Stomach (tissue), 9 donors: ENCODE measurements around the gene PDSS2. TPM values are rescaled to one million over a fixed set of nuclear protein-coding genes. Genes with fewer than 3 reads are reported as not detected.

Source experiments
- DNase-seq, 2 donors: peaks; one replicate each; pipeline versions ENCODE4 v3.0.0 to v3.0.0-alpha.2; 2013 to 2019
- H3K27ac ChIP-seq, 5 donors: fragments of 200-600 bp in 4 of 5; sonication (generic) in 4 of 5; one replicate each; pipeline ENCODE4 v1.5.1; 2013 to 2019; ENCODE audit warnings: mild to moderate bottlenecking in 1 of 5, moderate library complexity in 1 of 5
- H3K27me3 ChIP-seq, 3 donors: fragments of 200-600 bp; sonication (generic); one replicate each; pipeline ENCODE4 v1.5.1; 2017 to 2019; ENCODE audit warnings: mixed run types in 1 of 3
- H3K36me3 ChIP-seq, 4 donors: fragments of 200-600 bp; sonication (generic); 1 replicate in 3 of 4; 2 replicates in 1 of 4; pipeline ENCODE4 v1.5.1; 2016 to 2019
- H3K4me1 ChIP-seq, 4 donors: fragments of 200-600 bp; sonication (generic); one replicate each; pipeline ENCODE4 v1.5.1; 2016 to 2019
- H3K4me3 ChIP-seq, 4 donors: fragments of 200-600 bp; sonication (generic) in 3 of 4; one replicate each; pipeline ENCODE4 v1.5.1; 2016 to 2019; ENCODE audit warnings: mild to moderate bottlenecking in 1 of 4
- H3K9me3 ChIP-seq, 4 donors: fragments of 200-600 bp; sonication (generic); one replicate each; pipeline ENCODE4 v1.5.1; 2016 to 2019
- EP300 ChIP-seq: sonication (generic); formaldehyde crosslinking; IDR thresholded peaks from one replicate; pipeline ENCODE4 v1.6.1; 2017; ENCODE audit warnings: antibody characterized with exemption
- POLR2A ChIP-seq, 4 donors: fragments of 450-650 bp; IDR thresholded peaks; one replicate each; pipeline ENCODE4 v1.6.1; 2016; ENCODE audit warnings: antibody characterized with exemption in 4 of 4, control low read depth in 2 of 4, mild to moderate bottlenecking in 1 of 4, moderate library complexity in 1 of 4
- POLR2AphosphoS5 ChIP-seq, 3 donors: sonication (generic); formaldehyde crosslinking; IDR thresholded peaks; one replicate each; pipeline ENCODE4 v1.6.1; 2016; ENCODE audit warnings: antibody characterized with exemption in 3 of 3
- WGBS, 5 donors: extraction: QIAGEN DNeasy Blood & Tissue Kit in 3 of 5; methylation state at CpG; one replicate each; pipeline versions ENCODE4 v1.1.5 to v1.1.7; 2013 to 2018; 5-methylcytosine and 5-hydroxymethylcytosine counted together
- intact Hi-C: fragments of 100-400 bp; cut with DNase I; formaldehyde crosslinking; loops from one replicate; pipeline ENCODE4 v1.15.1; 2023; ENCODE audit warnings: low total_unique reads
- polyA plus RNA-seq, 3 donors: library from polyadenylated mRNA; stranded (reverse); fragments of 200-250 nt; gene quantifications; one replicate each; pipeline ENCODE4 v1.2.3, GENCODE V29; 2013
- total RNA-seq, 5 donors: library from RNA; depleted of rRNA; stranded (reverse); fragments of >200 nt; gene quantifications; one replicate each; pipeline versions ENCODE4 v1.1.0 to v1.2.3, GENCODE V29; 2014 to 2016
- TF ChIP-seq, protein P1 (sequence below), 7 experiments: fragments of 450-650 bp in 4 of 7; fragments of 200-600 bp in 3 of 7; sonication (generic) in 3 of 7; IDR thresholded peaks; one replicate each; pipeline ENCODE4 v1.5.1; 2016 to 2019; ENCODE audit warnings: antibody characterized with exemption in 7 of 7, control low read depth in 2 of 7, mild to moderate bottlenecking in 1 of 7
- donor health status: healthy with polysubstance abuse.
- donor health status: Bipolar disorder and iron deficiency.
- donor health status: healthy.

Gene PDSS2
- total and polyA plus RNA-seq, 8 donors, result 4.5 to 26.1 (median 9.8) TPM; not detected in 1

DNA sequence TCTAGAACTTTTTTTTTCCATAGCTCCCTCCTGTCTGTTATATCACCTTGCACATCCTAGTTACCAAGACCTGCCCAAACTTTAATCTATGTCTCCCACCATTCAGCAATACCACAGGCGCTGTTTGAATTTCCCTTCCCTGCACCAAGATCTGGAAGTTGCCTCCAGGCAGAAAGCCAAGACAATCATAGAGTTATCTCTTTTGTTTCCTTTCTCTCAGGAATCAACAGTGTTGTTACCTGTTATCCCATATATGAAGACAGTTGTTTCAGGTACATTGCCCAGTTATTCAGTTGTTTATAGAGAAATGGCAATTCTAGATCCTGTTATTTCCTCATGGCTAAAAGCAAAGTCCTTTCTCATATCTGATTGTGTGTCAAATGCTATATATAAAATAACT lies 63.2 kb downstream of the PDSS2 start:
- intact Hi-C loops, result no loop called here
- H3K27ac ChIP-seq, result no peak overlapping the region
- TF ChIP-seq, protein P1, sequence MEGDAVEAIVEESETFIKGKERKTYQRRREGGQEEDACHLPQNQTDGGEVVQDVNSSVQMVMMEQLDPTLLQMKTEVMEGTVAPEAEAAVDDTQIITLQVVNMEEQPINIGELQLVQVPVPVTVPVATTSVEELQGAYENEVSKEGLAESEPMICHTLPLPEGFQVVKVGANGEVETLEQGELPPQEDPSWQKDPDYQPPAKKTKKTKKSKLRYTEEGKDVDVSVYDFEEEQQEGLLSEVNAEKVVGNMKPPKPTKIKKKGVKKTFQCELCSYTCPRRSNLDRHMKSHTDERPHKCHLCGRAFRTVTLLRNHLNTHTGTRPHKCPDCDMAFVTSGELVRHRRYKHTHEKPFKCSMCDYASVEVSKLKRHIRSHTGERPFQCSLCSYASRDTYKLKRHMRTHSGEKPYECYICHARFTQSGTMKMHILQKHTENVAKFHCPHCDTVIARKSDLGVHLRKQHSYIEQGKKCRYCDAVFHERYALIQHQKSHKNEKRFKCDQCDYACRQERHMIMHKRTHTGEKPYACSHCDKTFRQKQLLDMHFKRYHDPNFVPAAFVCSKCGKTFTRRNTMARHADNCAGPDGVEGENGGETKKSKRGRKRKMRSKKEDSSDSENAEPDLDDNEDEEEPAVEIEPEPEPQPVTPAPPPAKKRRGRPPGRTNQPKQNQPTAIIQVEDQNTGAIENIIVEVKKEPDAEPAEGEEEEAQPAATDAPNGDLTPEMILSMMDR (IDR thresholded peaks at IDR 0.05), result no peak
- no peak for TF ChIP-seq POLR2AphosphoS5 (IDR thresholded peaks at IDR 0.05)
- TF ChIP-seq POLR2A (IDR thresholded peaks at IDR 0.05), result no peak
- TF ChIP-seq EP300, result no peak
- peaks cover 0 to 10% (median 3%) of the 10 kb centered on the region in 4 donors for H3K9me3 ChIP-seq
- DNase-seq, result no peak
- 38 to 68% (median 59%) methylated on average over 1 of the region's 1 CpG for WGBS, 5 donors
- no peak overlapping the region for H3K4me3 ChIP-seq
- peaks cover 0 to 7% (median 0%) of the 10 kb centered on the region in 4 donors for H3K36me3 ChIP-seq
- H3K27me3 ChIP-seq, result no peaks in the 10 kb centered on the region
- peaks cover 0 to 7% (median 2%) of the 10 kb centered on the region in 4 donors for H3K4me1 ChIP-seq

DNA sequence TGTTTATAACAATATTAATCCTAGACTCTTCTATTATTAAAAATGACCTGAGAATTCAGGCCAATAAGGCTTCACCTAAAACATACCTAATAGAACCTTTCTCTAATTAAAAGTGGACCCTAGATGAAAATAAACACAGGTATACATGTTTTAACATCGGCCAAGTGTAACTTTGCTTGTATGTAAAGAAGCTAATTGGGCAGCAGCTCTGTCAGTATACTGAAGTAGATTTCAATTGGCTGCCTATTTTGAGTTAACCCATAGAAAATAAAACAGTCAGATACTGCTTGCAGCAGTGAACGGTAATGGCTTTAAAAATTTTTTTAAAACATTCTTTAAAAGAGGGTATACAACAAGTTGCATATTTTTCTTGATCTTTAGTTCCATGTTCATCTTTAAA lies 67.3 kb downstream of the PDSS2 start:
- no peak overlapping the region for H3K27ac ChIP-seq
- WGBS, 5 donors, result 74 to 94% (median 85%) methylated on average over 2 of the region's 2 CpGs
- intact Hi-C loops, result no loop called here

DNA sequence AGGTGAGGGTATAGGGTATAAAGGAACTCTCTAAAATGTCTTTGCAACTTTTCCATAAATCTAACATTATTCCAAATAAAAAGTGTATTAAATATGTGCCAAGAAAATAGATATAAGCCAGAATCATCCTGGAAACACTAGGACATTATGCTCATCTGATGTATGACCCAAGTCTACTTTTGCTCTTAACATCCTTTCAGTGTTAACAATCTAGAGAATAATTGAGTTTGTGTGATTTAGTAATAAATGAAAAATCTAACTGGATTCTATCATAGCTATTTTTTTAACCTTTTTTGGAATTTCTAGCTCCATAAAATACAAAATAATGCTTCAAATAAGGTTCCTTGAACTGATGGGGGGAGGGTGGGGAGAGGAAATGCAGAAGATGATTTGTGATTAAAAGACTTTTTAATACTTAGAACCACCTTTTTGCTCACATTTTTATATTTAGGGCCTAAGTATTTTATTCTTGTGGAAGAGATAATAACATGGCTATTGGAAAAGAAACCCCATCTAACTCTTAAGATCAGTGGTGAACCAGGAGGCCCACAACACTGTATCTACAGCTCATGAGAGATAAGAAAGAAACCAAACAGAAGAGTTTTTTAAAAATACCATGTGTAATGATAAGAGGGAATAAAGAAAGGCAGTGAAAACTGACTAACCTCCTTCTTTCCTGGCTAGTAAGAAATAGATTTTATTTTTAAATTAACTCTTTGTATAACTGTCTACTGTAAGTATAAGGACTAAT lies 68.5 kb downstream of the PDSS2 start:
- TF ChIP-seq POLR2A (IDR thresholded peaks at IDR 0.05) (no peak), EP300 (no peak), POLR2AphosphoS5 (IDR thresholded peaks at IDR 0.05) (no peak)
- TF ChIP-seq, protein P1 (IDR thresholded peaks at IDR 0.05), result no peak
- no peak overlapping the region for H3K27ac ChIP-seq
- intact Hi-C loops, result no loop called here
- peaks cover 0 to 9% (median 2%) of the 10 kb centered on the region in 4 donors for H3K4me1 ChIP-seq
- H3K27me3 ChIP-seq, result no peaks in the 10 kb centered on the region
- H3K9me3 ChIP-seq, result peaks cover 0 to 10% (median 3%) of the 10 kb centered on the region in 4 donors
- no peak overlapping the region for H3K4me3 ChIP-seq
- no peak for DNase-seq
- H3K36me3 ChIP-seq, result no peaks in the 10 kb centered on the region

More for the DNA sequence above, 67.3 kb downstream of the PDSS2 start:
- Histone ChIP-seq H3K27me3 (no peaks in the 10 kb centered on the region), H3K4me1 (peaks cover 0 to 12% (median 2%) of the 10 kb centered on the region in 4 donors), H3K36me3 (no peaks in the 10 kb centered on the region), H3K9me3 (peaks cover 0 to 10% (median 3%) of the 10 kb centered on the region in 4 donors), H3K4me3 (no peak overlapping the region)
- no peak for DNase-seq
- no peak for TF ChIP-seq POLR2A (IDR thresholded peaks at IDR 0.05)
- TF ChIP-seq EP300, result no peak
- TF ChIP-seq POLR2AphosphoS5 (IDR thresholded peaks at IDR 0.05), result no peak
- TF ChIP-seq, protein P1 (IDR thresholded peaks at IDR 0.05), result no peak

DNA sequence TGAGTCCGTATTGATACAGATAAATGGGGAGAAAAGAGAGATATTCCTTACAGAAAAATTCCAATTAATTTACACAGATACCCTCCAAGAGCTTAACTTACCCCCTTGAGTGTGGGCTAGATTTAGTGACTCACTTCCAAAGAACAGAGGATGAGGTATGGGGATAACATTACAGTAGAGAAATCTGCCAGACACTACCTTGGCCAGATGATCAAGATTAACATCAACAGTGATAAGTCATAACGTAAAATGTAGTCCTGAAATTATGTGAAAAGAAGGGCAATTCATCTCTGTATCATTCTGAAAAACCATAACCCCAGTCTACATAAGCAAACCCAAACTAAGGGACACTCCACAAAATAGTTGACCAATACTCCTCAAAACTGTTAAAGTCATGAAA lies 69.3 kb downstream of the PDSS2 start:
- no peak for DNase-seq
- no peaks in the 10 kb centered on the region for H3K36me3 ChIP-seq
- H3K4me1 ChIP-seq, result peaks cover 0 to 9% (median 2%) of the 10 kb centered on the region in 4 donors
- TF ChIP-seq POLR2A (IDR thresholded peaks at IDR 0.05) (no peak), EP300 (no peak), POLR2AphosphoS5 (IDR thresholded peaks at IDR 0.05) (no peak)
- TF ChIP-seq, protein P1 (IDR thresholded peaks at IDR 0.05), result no peak
- peaks cover 0 to 10% (median 3%) of the 10 kb centered on the region in 4 donors for H3K9me3 ChIP-seq
- 87 to 98% (median 91%) methylated on average over 2 of the region's 2 CpGs for WGBS, 5 donors
- H3K27ac ChIP-seq, result no peak overlapping the region
- no peak overlapping the region for H3K4me3 ChIP-seq
- intact Hi-C loops, result no loop called here
- no peaks in the 10 kb centered on the region for H3K27me3 ChIP-seq
